H1 (cell line): Measurements from ENCODE around the gene MYO15A. TPM values are rescaled to one million over a fixed set of nuclear protein-coding genes. Genes with fewer than 3 reads are reported as not detected.

Experiments
- CTCF ChIA-PET: fragments of 300-600 bp; sonication (Branson Sonifier 250); formaldehyde crosslinking; loops from one replicate; lab custom pipeline; 2021; ENCODE audit not compliant: partially characterized antibody; lab: Charles Lee
- POLR2A ChIA-PET: fragments of 300-600 bp; sonication (Branson Sonifier 250); formaldehyde crosslinking; loops from one replicate; lab custom pipeline; 2021; ENCODE audit warnings: inconsistent platforms; ENCODE audit not compliant: partially characterized antibody; lab: Charles Lee
- DNase-seq, 2 experiments: peaks; one replicate each; pipeline versions ENCODE4 v3.0.0 to v3.0.0-alpha.2; 2010 to 2022; ENCODE audit warnings: low spot score in 2 of 2, low read depth in 1 of 2, mixed read lengths in 1 of 2
- FAIRE-seq: peaks from 2 replicates; lab custom pipeline; 2011; peaks lifted over from hg19 to GRCh38; lab: Jason Lieb, UNC
- H2AFZ ChIP-seq: 2 replicates; pipeline ENCODE4 v1.8.1; 2012; ENCODE audit warnings: low read length, inconsistent platforms
- H2AK5ac ChIP-seq: 2 replicates; pipeline ENCODE4 v1.6.1; 2013; ENCODE audit warnings: low read depth, low read length
- H2BK120ac ChIP-seq: replicated peaks from 2 replicates; pipeline ENCODE3; 2013; ENCODE audit warnings: low read depth, low read length, inconsistent platforms
- H2BK12ac ChIP-seq: 2 replicates; pipeline ENCODE4 v1.6.1; 2013; ENCODE audit warnings: low read depth, low read length
- H2BK15ac ChIP-seq: 2 replicates; pipeline ENCODE4 v1.6.1; 2013; ENCODE audit warnings: low read length
- H2BK20ac ChIP-seq: 2 replicates; pipeline ENCODE4 v1.6.1; 2013; ENCODE audit warnings: low read length
- H2BK5ac ChIP-seq: 2 replicates; pipeline ENCODE4 v1.6.1; 2013; ENCODE audit warnings: low read depth, low read length
- H3K14ac ChIP-seq: 2 replicates; pipeline ENCODE4 v1.6.1; 2013; ENCODE audit warnings: inconsistent platforms; ENCODE audit not compliant: insufficient read length
- H3K18ac ChIP-seq: 2 replicates; pipeline ENCODE4 v1.6.1; 2013; ENCODE audit warnings: low read length; ENCODE audit errors: extremely low read depth
- H3K23ac ChIP-seq: 2 replicates; pipeline ENCODE4 v1.6.1; 2013; ENCODE audit warnings: inconsistent platforms; ENCODE audit not compliant: insufficient read length
- H3K23me2 ChIP-seq: 2 replicates; pipeline ENCODE4 v1.6.1; 2013; ENCODE audit warnings: low read depth, low read length
- H3K27ac ChIP-seq: 2 replicates; pipeline ENCODE4 v1.6.1; 2011; ENCODE audit warnings: low read depth, low read length, inconsistent platforms
- H3K27me3 ChIP-seq, 4 experiments: replicated peaks in 1 of 4; 1 replicate in 1 of 4; 2 replicates in 3 of 4; pipeline versions ENCODE4 v1.6.1 to v1.8.1; 2011 to 2013; ENCODE audit warnings: low read length in 3 of 4, mild to moderate bottlenecking in 3 of 4, inconsistent platforms in 2 of 4, mixed read lengths in 2 of 4, moderate library complexity in 1 of 4; ENCODE audit not compliant: control insufficient read depth in 3 of 4, insufficient read depth in 3 of 4; ENCODE audit errors: extremely low read depth in 1 of 4
- H3K36me3 ChIP-seq, 4 experiments: 2 replicates each; pipeline versions ENCODE4 v1.6.1 to v1.8.1; 2011 to 2013; ENCODE audit warnings: mild to moderate bottlenecking in 4 of 4, low read length in 3 of 4, moderate library complexity in 2 of 4, control low read depth in 1 of 4, inconsistent platforms in 1 of 4; ENCODE audit not compliant: insufficient read depth in 4 of 4, control insufficient read depth in 2 of 4
- H3K4ac ChIP-seq: replicated peaks from 2 replicates; pipeline ENCODE3; 2013; ENCODE audit warnings: low read length, low read depth, mixed read lengths, inconsistent platforms; ENCODE audit not compliant: insufficient read length
- H3K4me1 ChIP-seq, 4 experiments: replicated peaks in 1 of 4; 1 replicate in 1 of 4; 2 replicates in 3 of 4; pipeline versions ENCODE4 v1.6.1 to v1.8.1; 2011 to 2013; ENCODE audit warnings: low read length in 3 of 4, inconsistent platforms in 2 of 4, mixed read lengths in 1 of 4; ENCODE audit not compliant: insufficient read depth in 4 of 4, control insufficient read depth in 3 of 4
- H3K4me2 ChIP-seq, 2 experiments: 2 replicates each; pipeline versions ENCODE4 v1.6.1 to v1.8.1; 2011 to 2013; ENCODE audit warnings: low read depth in 2 of 2, low read length in 2 of 2, control low read depth in 1 of 2, inconsistent platforms in 1 of 2, mild to moderate bottlenecking in 1 of 2; ENCODE audit not compliant: insufficient read depth in 1 of 2
- H3K4me3 ChIP-seq, 4 experiments: fragments of 200-600, 300-600 bp in 1 of 4; sonication (generic), shearing (Covaris generic), sonication (Bioruptor Twin) in 1 of 4; 2 replicates each; pipeline versions ENCODE4 v1.5.1 to v1.8.1; 2011 to 2016; ENCODE audit warnings: low read length in 4 of 4, low read depth in 3 of 4, control low read depth in 2 of 4, inconsistent platforms in 2 of 4, mild to moderate bottlenecking in 2 of 4, mixed read lengths in 1 of 4, moderate library complexity in 1 of 4; ENCODE audit not compliant: insufficient read depth in 2 of 4; ENCODE audit errors: extremely low read depth in 1 of 4
- H3K56ac ChIP-seq: replicated peaks from 2 replicates; pipeline ENCODE3; 2013; ENCODE audit warnings: low read depth, mild to moderate bottlenecking, mixed read lengths, low read length, inconsistent platforms; ENCODE audit not compliant: insufficient read length
- H3K79me1 ChIP-seq: 2 replicates; pipeline ENCODE4 v1.6.1; 2013; ENCODE audit warnings: low read depth, low read length, control low read depth
- H3K79me2 ChIP-seq, 2 experiments: 2 replicates each; pipeline versions ENCODE4 v1.6.1 to v1.8.1; 2012 to 2013; ENCODE audit warnings: low read length in 2 of 2, mild to moderate bottlenecking in 2 of 2, inconsistent platforms in 1 of 2; ENCODE audit not compliant: insufficient read depth in 2 of 2, control insufficient read depth in 1 of 2
- H3K9ac ChIP-seq, 4 experiments: replicated peaks in 1 of 4; 1 replicate in 1 of 4; 2 replicates in 3 of 4; pipeline versions ENCODE4 v1.6.1 to v1.8.1; 2011 to 2013; ENCODE audit warnings: low read depth in 3 of 4, low read length in 3 of 4, control low read depth in 2 of 4, mild to moderate bottlenecking in 2 of 4, moderate library complexity in 2 of 4, inconsistent platforms in 1 of 4; ENCODE audit errors: extremely low read depth in 1 of 4
- H3K9me3 ChIP-seq, 2 experiments: 2 replicates each; pipeline versions ENCODE4 v1.6.1 to v1.8.1; 2012 to 2013; ENCODE audit warnings: mild to moderate bottlenecking in 2 of 2, moderate library complexity in 2 of 2, control low read depth in 1 of 2, inconsistent platforms in 1 of 2, low read depth in 1 of 2, low read length in 1 of 2, mixed read lengths in 1 of 2; ENCODE audit not compliant: insufficient read depth in 2 of 2
- H4K20me1 ChIP-seq, 2 experiments: replicated peaks in 1 of 2; 2 replicates each; pipeline versions ENCODE3 to v1.8.1; 2011 to 2013; ENCODE audit warnings: inconsistent platforms in 2 of 2, low read length in 2 of 2, mild to moderate bottlenecking in 1 of 2; ENCODE audit not compliant: insufficient read depth in 2 of 2, control insufficient read depth in 1 of 2
- H4K5ac ChIP-seq: 2 replicates; pipeline ENCODE4 v1.6.1; 2013; ENCODE audit warnings: low read length, low read depth, mixed read lengths, inconsistent platforms; ENCODE audit not compliant: insufficient read length
- H4K8ac ChIP-seq: 2 replicates; pipeline ENCODE4 v1.8.0; 2013; ENCODE audit warnings: mild to moderate bottlenecking, moderate library complexity, low read length, inconsistent platforms; ENCODE audit not compliant: insufficient read depth; ENCODE audit errors: extremely low read depth
- H4K91ac ChIP-seq: replicated peaks from 2 replicates; pipeline ENCODE3; 2013; ENCODE audit warnings: low read length, mixed read lengths, inconsistent platforms; ENCODE audit not compliant: insufficient read length
- BACH1 ChIP-seq: IDR thresholded peaks from 2 replicates; pipeline ENCODE4 v1.6.1; 2012; ENCODE audit warnings: low read length, improper control_type of control experiment
- CTBP2 ChIP-seq: IDR thresholded peaks from 2 replicates; pipeline ENCODE4 v1.7.0; 2011; ENCODE audit warnings: borderline replicate concordance, mild to moderate bottlenecking, moderate library complexity, mixed read lengths, low read length; ENCODE audit not compliant: insufficient read depth, insufficient read length
- EZH2 ChIP-seq: fragments of 200-600 bp; sonication (generic); IDR thresholded peaks from 2 replicates; pipeline ENCODE4 v1.7.1; 2012; ENCODE audit warnings: low read depth, mild to moderate bottlenecking, moderate library complexity, low read length, inconsistent platforms; ENCODE audit not compliant: severe bottlenecking
- FOSL1 ChIP-seq: IDR thresholded peaks from 2 replicates; pipeline ENCODE4 v1.6.1; 2011; ENCODE audit warnings: mild to moderate bottlenecking, low read depth, low read length, moderate library complexity; ENCODE audit not compliant: insufficient read depth
- POLR2A ChIP-seq, 2 experiments: IDR thresholded peaks; 1 replicate in 1 of 2; 2 replicates in 1 of 2; pipeline ENCODE4 v1.6.1; 2011; ENCODE audit warnings: low read depth in 2 of 2, low read length in 2 of 2, mild to moderate bottlenecking in 2 of 2; ENCODE audit errors: control extremely low read depth in 1 of 2
- POLR2AphosphoS5 ChIP-seq: IDR thresholded peaks from 2 replicates; pipeline ENCODE4 v1.6.1; 2011; ENCODE audit warnings: low read depth, low read length
- SP4 ChIP-seq: IDR thresholded peaks from 2 replicates; pipeline ENCODE4 v1.6.1; 2012; ENCODE audit warnings: low read length, inconsistent platforms
- ZNF274 ChIP-seq: IDR thresholded peaks from 2 replicates; pipeline ENCODE4 v1.7.0; 2012; ENCODE audit warnings: low read length, borderline replicate concordance; ENCODE audit errors: extremely low read depth
- WGBS, 2 experiments: shearing (Covaris generic) in 1 of 2; methylation state at CpG; one replicate each; pipeline versions ENCODE4 v1.1.6 to v1.1.7; 2013 to 2015; ENCODE audit warnings: low lambda C conversion rate in 2 of 2, mixed read lengths in 2 of 2, inconsistent platforms in 1 of 2, low coverage in 1 of 2, missing lambda C conversion rate in 1 of 2; ENCODE audit not compliant: insufficient replicate concordance in 2 of 2, insufficient coverage in 1 of 2, insufficient read length in 1 of 2; ENCODE audit errors: extremely low coverage in 1 of 2, missing lambda C conversion rate in 1 of 2; 5-methylcytosine and 5-hydroxymethylcytosine counted together
- polyA plus RNA-seq, 7 experiments: library from polyadenylated mRNA; depleted of rRNA in 3 of 7; stranded (reverse) in 5 of 7; unstranded in 2 of 7; fragments of >200 nt in 5 of 7; fragments of 200-250 nt in 2 of 7; gene quantifications; 1 replicate in 5 of 7; 2 replicates in 1 of 7; 4 replicates in 1 of 7; pipeline versions ENCODE4 v1.2.1 to v1.2.3, GENCODE V29; 2011 to 2013; ENCODE audit warnings: missing spikeins in 2 of 7, mixed read lengths in 2 of 7
- total RNA-seq: library from RNA; stranded (reverse); fragmentation: NEBNext Ultra II Directional; extraction: Animal tissue kit (Norgen Biotek cat#: 25700); gene quantifications from 2 replicates; pipeline ENCODE4 v1.2.1, GENCODE V29; 2021
- TF ChIP-seq, protein P1 (sequence below): IDR thresholded peaks from 2 replicates; pipeline ENCODE4 v1.6.1; 2012; ENCODE audit warnings: inconsistent platforms

MYO15A gene
- total and polyA plus RNA-seq, 2 of the 8 experiments (the other 6 are each of a cell fraction or from before 2014, with no cell fraction given) = 1.6 to 4.2 TPM

DNA sequence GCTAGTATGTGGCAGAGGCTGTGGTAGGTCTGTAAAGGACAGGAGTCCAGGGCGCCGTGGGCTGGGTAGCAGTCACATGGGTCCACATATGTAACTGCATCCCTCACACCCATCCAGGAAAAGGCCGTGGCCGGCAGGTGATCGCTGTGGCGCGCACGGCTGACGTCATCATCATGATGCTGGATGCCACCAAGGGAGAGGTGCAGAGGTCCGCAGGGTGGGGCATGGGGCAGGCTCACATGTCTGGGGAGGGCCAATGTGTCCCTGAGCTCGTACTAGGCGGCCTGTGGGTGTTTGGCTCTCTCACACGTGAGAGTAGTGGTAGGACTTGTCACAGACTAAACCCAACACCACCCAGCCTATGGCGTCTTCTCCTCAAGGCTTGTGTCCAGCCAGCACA lies 9.0 kb upstream of the MYO15A start:
- Histone ChIP-seq H3K23me2 (no peaks in the 10 kb centered on the region), H3K9ac (no peak overlapping the region), H2BK15ac (no peak overlapping the region), H3K23ac (no peak overlapping the region), H4K91ac (no peak overlapping the region), H2BK5ac (no peak overlapping the region), H3K14ac (no peak overlapping the region), H3K79me2 (no peaks in the 10 kb centered on the region), H4K5ac (no peak overlapping the region), H3K36me3 (peaks cover 10 to 50% (median 36%) of the 10 kb centered on the region in 4 experiments; a peak in 7 of 8 replicates), H3K4me3 (no peak overlapping the region), H2AFZ (no peak overlapping the region), H3K4ac (no peak overlapping the region), H2AK5ac (no peak overlapping the region), H3K4me1 (no peaks in the 10 kb centered on the region), H3K27ac (no peak overlapping the region), H4K20me1 (peaks cover 6 to 9% of the 10 kb centered on the region in 2 experiments), H3K79me1 (no peaks in the 10 kb centered on the region), H4K8ac (no peak overlapping the region), H2BK12ac (no peak overlapping the region), H3K4me2 (no peak overlapping the region), H3K27me3 (no peaks in the 10 kb centered on the region), H2BK120ac (no peak overlapping the region), H3K56ac (no peak overlapping the region), H2BK20ac (no peak overlapping the region), H3K9me3 (no peaks in the 10 kb centered on the region), H3K18ac (no peak overlapping the region)
- no peak for FAIRE-seq
- WGBS, 2 experiments = 94% methylated on average over 14 of the region's 14 CpGs; no CpG with 5 or more reads in 1 of the 2 experiments
- DNase-seq = no peak
- ChIA-PET POLR2A (interaction anchor here (1.3 to 3.7 kb wide), 4 partner anchors 8 to 18 kb away, joined by 3 to 34 read pairs (median 4); partner anchors contain the start of gene MYO15A), CTCF (interaction anchor here (1.3 to 1.8 kb wide), 2 partner anchors 30 to 42 kb away, joined by 3 to 6 read pairs; no protein-coding TSS in a partner anchor)
- TF ChIP-seq, protein P1, sequence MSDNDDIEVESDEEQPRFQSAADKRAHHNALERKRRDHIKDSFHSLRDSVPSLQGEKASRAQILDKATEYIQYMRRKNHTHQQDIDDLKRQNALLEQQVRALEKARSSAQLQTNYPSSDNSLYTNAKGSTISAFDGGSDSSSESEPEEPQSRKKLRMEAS = no peak
- no peak for TF ChIP-seq FOSL1
- no peak for TF ChIP-seq POLR2AphosphoS5
- TF ChIP-seq CTBP2 = no peak
- no peak for TF ChIP-seq EZH2
- no peak for TF ChIP-seq BACH1
- no peak for TF ChIP-seq SP4
- TF ChIP-seq POLR2A (IDR thresholded peaks at IDR 0.05; ENCODE audit: control extremely low read depth in 1 of 2, low read depth in 2 of 2, low read length in 2 of 2) = no peak
- TF ChIP-seq ZNF274 = no peak
